Fibroblast of lung (primary cell): ENCODE measurements around the gene ZFP69B. TPM values are rescaled to one million over a fixed set of nuclear protein-coding genes. Genes with fewer than 3 reads are reported as not detected.

Experiments used
- DNase-seq, 2 donors: peaks; one replicate each; pipeline versions ENCODE4 v3.0.0 to v3.0.0-alpha.2; 2010; ENCODE audit warnings: low read depth in 2 of 2
- H2AFZ ChIP-seq: 2 replicates; pipeline ENCODE4 v1.5.1; 2012; ENCODE audit warnings: low read length, control low read depth, inconsistent platforms
- H3K27ac ChIP-seq: 2 replicates; pipeline ENCODE4 v1.5.1; 2011; ENCODE audit warnings: low read length, control low read depth; ENCODE audit not compliant: insufficient read depth
- H3K27me3 ChIP-seq: 2 replicates; pipeline ENCODE4 v1.5.1; 2011; ENCODE audit warnings: mild to moderate bottlenecking, low read length; ENCODE audit not compliant: control insufficient read depth, insufficient read depth
- H3K36me3 ChIP-seq: 2 replicates; pipeline ENCODE4 v1.5.1; 2011; ENCODE audit warnings: low read length; ENCODE audit not compliant: control insufficient read depth, insufficient read depth
- H3K4me1 ChIP-seq: 2 replicates; pipeline ENCODE4 v1.5.1; 2011; ENCODE audit warnings: low read length; ENCODE audit not compliant: control insufficient read depth, insufficient read depth; ENCODE audit errors: extremely low read depth
- H3K4me2 ChIP-seq: 2 replicates; pipeline ENCODE4 v1.5.1; 2011; ENCODE audit warnings: low read length, control low read depth; ENCODE audit not compliant: insufficient read depth; ENCODE audit errors: extremely low read depth
- H3K4me3 ChIP-seq, 4 experiments: fragments of 200-600 bp in 1 of 4; sonication (generic) in 1 of 4; replicated peaks in 1 of 4; 2 replicates each; pipeline ENCODE4 v1.5.1; 2011 to 2016; ENCODE audit warnings: low read length in 4 of 4, low read depth in 3 of 4, mild to moderate bottlenecking in 3 of 4, control low read depth in 2 of 4, inconsistent platforms in 1 of 4, mixed read lengths in 1 of 4; ENCODE audit not compliant: insufficient read depth in 1 of 4; ENCODE audit errors: control extremely low read depth in 1 of 4
- H3K79me2 ChIP-seq: 2 replicates; pipeline ENCODE4 v1.5.1; 2012; ENCODE audit warnings: mild to moderate bottlenecking, low read length, inconsistent platforms; ENCODE audit not compliant: control insufficient read depth, insufficient read depth
- H3K9ac ChIP-seq: 2 replicates; pipeline ENCODE4 v1.5.1; 2011; ENCODE audit warnings: mild to moderate bottlenecking, low read length, control low read depth; ENCODE audit not compliant: insufficient read depth
- H3K9me3 ChIP-seq: 2 replicates; pipeline ENCODE4 v1.5.1; 2012; ENCODE audit warnings: low read depth, low read length; ENCODE audit not compliant: control insufficient read depth, insufficient read depth
- H4K20me1 ChIP-seq: 2 replicates; pipeline ENCODE4 v1.5.1; 2011; ENCODE audit warnings: low read length; ENCODE audit not compliant: control insufficient read depth, insufficient read depth; ENCODE audit errors: extremely low read depth
- EZH2 ChIP-seq: IDR thresholded peaks from 2 replicates; pipeline ENCODE4 v1.5.1; 2012; ENCODE audit warnings: low read length, control low read depth, mild to moderate bottlenecking; ENCODE audit errors: missing control alignments
- polyA plus RNA-seq, 2 donors: library from polyadenylated mRNA; depleted of rRNA in 1 of 2; stranded (reverse) in 1 of 2; unstranded in 1 of 2; fragments of >200 nt; gene quantifications; 2 replicates each; pipeline ENCODE4 v1.2.1, GENCODE V29; 2011 to 2012; ENCODE audit warnings: missing spikeins in 1 of 2
- total RNA-seq: library from RNA; depleted of rRNA; stranded (reverse); fragments of >200 nt; gene quantifications from 2 replicates; pipeline ENCODE4 v1.2.1, GENCODE V29; 2014
- TF ChIP-seq, protein P1 (sequence below), 2 donors: IDR thresholded peaks in 1 of 2; conservative IDR thresholded peaks in 1 of 2; 1 replicate in 1 of 2; 2 replicates in 1 of 2; pipeline ENCODE4 v1.5.1; 2011 to 2012; ENCODE audit warnings: low read length in 2 of 2, control low read depth in 1 of 2, inconsistent platforms in 1 of 2, low read depth in 1 of 2, mild to moderate bottlenecking in 1 of 2

ZFP69B gene
- total and polyA plus RNA-seq, 2 donors (not counting 1 experiment from before 2014, with no cell fraction given): 2.5 to 2.7 TPM

DNA sequence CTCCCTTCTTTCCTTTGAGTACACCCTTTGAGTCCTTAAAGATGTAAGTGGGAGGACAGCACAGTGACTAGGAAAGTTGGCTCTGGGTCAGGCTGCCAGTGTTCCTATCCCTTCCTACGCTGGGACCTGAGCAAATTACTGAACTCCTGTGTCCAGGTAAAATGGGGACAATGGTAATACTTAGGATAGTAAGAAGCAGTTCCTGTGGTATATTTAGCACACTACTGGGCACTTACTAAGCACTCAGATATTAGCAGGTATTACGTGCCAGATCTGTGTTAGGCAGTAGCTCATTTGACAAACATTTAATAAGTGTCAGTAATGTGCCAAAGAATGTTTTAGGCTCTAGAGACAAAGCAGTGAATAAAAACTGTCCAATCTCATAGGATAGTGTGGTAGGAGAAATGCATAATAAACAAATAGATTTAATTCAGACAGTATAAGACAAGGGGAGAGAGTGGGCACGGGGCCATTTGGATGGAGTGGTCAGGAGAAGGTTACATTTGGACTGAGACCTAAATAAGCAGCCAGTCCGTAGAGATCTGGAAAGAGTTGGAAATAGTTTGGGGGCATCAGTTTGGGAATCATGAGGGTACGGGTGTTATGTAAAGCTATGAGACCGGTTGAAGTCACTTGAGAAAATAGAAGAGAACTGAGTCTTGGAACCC lies 26.2 kb upstream of the ZFP69B start:
- no peak overlapping the region for H3K4me3 ChIP-seq
- H2AFZ ChIP-seq: no peak overlapping the region
- no peak for DNase-seq
- H3K27me3 ChIP-seq: no peaks in the 10 kb centered on the region
- H3K79me2 ChIP-seq: no peaks in the 10 kb centered on the region
- H3K4me1 ChIP-seq: peaks cover 6% of the 10 kb centered on the region
- H3K27ac ChIP-seq: no peak overlapping the region
- no peaks in the 10 kb centered on the region for H3K9me3 ChIP-seq
- no peaks in the 10 kb centered on the region for H4K20me1 ChIP-seq
- H3K4me2 ChIP-seq: no peak overlapping the region
- no peak overlapping the region for H3K9ac ChIP-seq
- no peak for TF ChIP-seq EZH2
- TF ChIP-seq, protein P1, sequence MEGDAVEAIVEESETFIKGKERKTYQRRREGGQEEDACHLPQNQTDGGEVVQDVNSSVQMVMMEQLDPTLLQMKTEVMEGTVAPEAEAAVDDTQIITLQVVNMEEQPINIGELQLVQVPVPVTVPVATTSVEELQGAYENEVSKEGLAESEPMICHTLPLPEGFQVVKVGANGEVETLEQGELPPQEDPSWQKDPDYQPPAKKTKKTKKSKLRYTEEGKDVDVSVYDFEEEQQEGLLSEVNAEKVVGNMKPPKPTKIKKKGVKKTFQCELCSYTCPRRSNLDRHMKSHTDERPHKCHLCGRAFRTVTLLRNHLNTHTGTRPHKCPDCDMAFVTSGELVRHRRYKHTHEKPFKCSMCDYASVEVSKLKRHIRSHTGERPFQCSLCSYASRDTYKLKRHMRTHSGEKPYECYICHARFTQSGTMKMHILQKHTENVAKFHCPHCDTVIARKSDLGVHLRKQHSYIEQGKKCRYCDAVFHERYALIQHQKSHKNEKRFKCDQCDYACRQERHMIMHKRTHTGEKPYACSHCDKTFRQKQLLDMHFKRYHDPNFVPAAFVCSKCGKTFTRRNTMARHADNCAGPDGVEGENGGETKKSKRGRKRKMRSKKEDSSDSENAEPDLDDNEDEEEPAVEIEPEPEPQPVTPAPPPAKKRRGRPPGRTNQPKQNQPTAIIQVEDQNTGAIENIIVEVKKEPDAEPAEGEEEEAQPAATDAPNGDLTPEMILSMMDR (conservative IDR thresholded peaks at IDR 0.05 in 1 of 2, IDR thresholded peaks at IDR 0.05 in 1 of 2; ENCODE audit: low read depth in 1 of 2, low read length in 2 of 2): no peak
- no peaks in the 10 kb centered on the region for H3K36me3 ChIP-seq

DNA sequence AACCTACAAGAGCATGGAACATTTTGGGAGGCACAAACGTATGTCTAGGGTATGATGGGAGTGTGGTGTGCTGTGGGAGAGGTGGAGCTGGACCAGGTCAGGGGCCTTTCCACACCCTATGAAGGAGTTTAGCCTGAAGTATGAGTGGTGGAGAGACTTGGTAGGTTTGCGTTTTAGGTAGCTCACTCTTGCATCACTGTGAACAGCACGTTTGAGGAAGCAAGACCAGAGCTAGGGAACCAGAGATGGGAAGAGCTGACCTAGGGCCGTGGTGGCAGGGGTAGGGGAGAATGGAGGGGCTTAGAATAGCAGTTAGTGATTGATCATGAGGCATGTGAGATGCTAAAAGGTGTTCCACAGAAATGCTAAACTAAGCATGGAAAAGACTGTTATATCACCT lies 25.1 kb upstream of the ZFP69B start:
- no peaks in the 10 kb centered on the region for H3K27me3 ChIP-seq
- no peak overlapping the region for H3K27ac ChIP-seq
- H3K9ac ChIP-seq: no peak overlapping the region
- no peaks in the 10 kb centered on the region for H4K20me1 ChIP-seq
- no peak for DNase-seq
- no peaks in the 10 kb centered on the region for H3K9me3 ChIP-seq
- peaks cover 6% of the 10 kb centered on the region for H3K4me1 ChIP-seq
- H3K79me2 ChIP-seq: no peaks in the 10 kb centered on the region
- H2AFZ ChIP-seq: no peak overlapping the region
- H3K4me3 ChIP-seq: no peak overlapping the region
- no peaks in the 10 kb centered on the region for H3K36me3 ChIP-seq
- TF ChIP-seq, protein P1 (conservative IDR thresholded peaks at IDR 0.05 in 1 of 2, IDR thresholded peaks at IDR 0.05 in 1 of 2; ENCODE audit: low read depth in 1 of 2, low read length in 2 of 2): no peak
- no peak for TF ChIP-seq EZH2
- H3K4me2 ChIP-seq: no peak overlapping the region

DNA sequence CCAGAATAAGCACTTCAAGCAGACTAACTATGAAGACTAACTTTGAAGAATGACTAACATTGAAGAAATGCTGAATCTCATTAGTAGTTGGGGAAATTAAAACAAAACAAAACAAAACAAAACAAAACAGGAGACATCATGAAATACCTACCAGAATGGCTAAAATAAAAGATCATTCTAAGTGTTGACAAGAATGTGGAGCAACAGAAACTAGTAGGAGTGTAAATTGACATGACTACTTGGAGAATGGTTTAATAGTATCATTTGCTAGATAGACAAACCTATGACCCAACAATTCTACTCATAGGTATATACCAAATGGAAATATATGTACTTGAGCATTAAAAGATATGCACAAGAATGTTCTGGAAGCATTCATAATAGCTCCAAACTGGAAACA lies 18.9 kb upstream of the ZFP69B start:
- Histone ChIP-seq H3K36me3 (no peaks in the 10 kb centered on the region), H4K20me1 (no peaks in the 10 kb centered on the region), H3K4me2 (no peak overlapping the region)

More for the DNA sequence above, 18.9 kb upstream of the ZFP69B start:
- H3K27me3 ChIP-seq: no peaks in the 10 kb centered on the region
- DNase-seq: peak in 1 of 2 donors; percentile 4
- H3K27ac ChIP-seq: no peak overlapping the region
- no peak overlapping the region for H3K9ac ChIP-seq
- no peak for TF ChIP-seq EZH2
- TF ChIP-seq, protein P1 (conservative IDR thresholded peaks at IDR 0.05 in 1 of 2, IDR thresholded peaks at IDR 0.05 in 1 of 2; ENCODE audit: low read depth in 1 of 2, low read length in 2 of 2): no peak
- H3K4me1 ChIP-seq: no peaks in the 10 kb centered on the region
- H2AFZ ChIP-seq: no peak overlapping the region
- no peaks in the 10 kb centered on the region for H3K9me3 ChIP-seq
- H3K79me2 ChIP-seq: no peaks in the 10 kb centered on the region
- no peak overlapping the region for H3K4me3 ChIP-seq
